ENCODE data around the gene RNF212B. TPM values are rescaled to one million over a fixed set of nuclear protein-coding genes. Genes with fewer than 3 reads are reported as not detected.

The RNF212B gene
- total RNA-seq, 2 donors from 2014 or later, result not detected

Other genes starting within 250 kb of the RNF212B start
- 10 to 100 TPM; 10.9 to 12.6 TPM for gene C14orf93, start 227.8 kb upstream of the RNF212B start, total RNA-seq
- 100 to 1,000 TPM; 137 to 180 TPM for gene PSMB5, start 203.0 kb upstream of the RNF212B start, total RNA-seq
- gene PSMB11, start 195.7 kb upstream of the RNF212B start, total RNA-seq, result not detected
- 1 to 10 TPM; 1.1 to 1.4 TPM for gene CDH24, start 180.4 kb upstream of the RNF212B start, total RNA-seq
- gene ACIN1, start 142.8 kb upstream of the RNF212B start, total RNA-seq, result 100 to 1,000 TPM; 187 to 191 TPM
- gene C14orf119, start 142.4 kb upstream of the RNF212B start, total RNA-seq, result 10 to 100 TPM; 36.5 to 49.1 TPM
- gene CIROP, start 132.9 kb upstream of the RNF212B start, total RNA-seq, result not detected
- gene CEBPE, start 118.7 kb upstream of the RNF212B start, total RNA-seq, result under 1 TPM; 0.34 to 0.41 TPM
- 1 to 10 TPM; 1.2 to 1.9 TPM for gene SLC7A8, start 54.3 kb upstream of the RNF212B start, total RNA-seq
- gene HOMEZ, start 48.2 kb downstream of the RNF212B start, total RNA-seq, result 10 to 100 TPM in 1 of 2 donors, 1 to 10 TPM in 1; 6.4 to 15.1 TPM
- 10 to 100 TPM; 26.6 to 49.8 TPM for gene PPP1R3E, start 64.9 kb downstream of the RNF212B start, total RNA-seq
- 1 to 10 TPM; 1.7 to 2.3 TPM for gene BCL2L2, start 68.9 kb downstream of the RNF212B start, total RNA-seq
- 100 to 1,000 TPM; 232 to 242 TPM for gene PABPN1, start 83.5 kb downstream of the RNF212B start, total RNA-seq
- 1 to 10 TPM; 7.4 to 8.8 TPM for gene SLC22A17, start 115.0 kb downstream of the RNF212B start, total RNA-seq
- under 1 TPM in 1 of 2 donors, not detected in 1; 0.10 TPM for gene EFS, start 127.2 kb downstream of the RNF212B start, total RNA-seq
- gene IL25, start 134.9 kb downstream of the RNF212B start, total RNA-seq, result not detected
- gene CMTM5, start 139.1 kb downstream of the RNF212B start, total RNA-seq, result not detected
- gene MYH6, start 170.3 kb downstream of the RNF212B start, total RNA-seq, result under 1 TPM in 1 of 2 donors, not detected in 1; 0.60 TPM
- not detected for gene MYH7, start 197.7 kb downstream of the RNF212B start, total RNA-seq
- gene NGDN, start 231.8 kb downstream of the RNF212B start, total RNA-seq, result 10 to 100 TPM; 54.2 to 58.3 TPM